HCT116 (cell line): ENCODE data around the gene CYP4F12. TPM values are rescaled to one million over a fixed set of nuclear protein-coding genes. Genes with fewer than 3 reads are reported as not detected.

Experiments used
- ATAC-seq: fragments of 200-7000 bp; cut with Tn5 transposase; 2 replicates; pipeline ENCODE4 v1.9.1; 2020; ENCODE audit warnings: mild to moderate bottlenecking, moderate library complexity
- BruUV-seq: library from RNA; stranded (reverse); fragments of 400-500 nt; replicated peaks from 2 replicates; lab custom pipeline; 2021; lab: Mats Ljungman, UMichigan
- CTCF ChIA-PET: fragments of 300-600 bp; sonication (Branson Sonifier 250); formaldehyde crosslinking; loops from one replicate; lab custom pipeline; 2021; ENCODE audit warnings: antibody characterized with exemption; lab: Charles Lee
- POLR2A ChIA-PET: fragments of 300-600, 350-600 bp; sonication (Branson Sonifier 250); formaldehyde crosslinking; loops from one replicate; lab custom pipeline; 2021; ENCODE audit warnings: antibody characterized with exemption; lab: Charles Lee
- RAD21 ChIA-PET, 2 experiments: fragments of 300-600 bp; sonication (Branson Sonifier 250); formaldehyde crosslinking; loops; one replicate each; lab custom pipeline; 2023; ENCODE audit warnings: low total read pairs in 2 of 2; ENCODE audit not compliant: uncharacterized antibody in 2 of 2, unreplicated experiment in 2 of 2, low non-redundant PET in 1 of 2; lab: Charles Lee
- DNase-seq: peaks from one replicate; pipeline ENCODE4 v3.0.0-alpha.2; 2010; ENCODE audit warnings: low read depth, low spot score
- H2AFZ ChIP-seq: fragments of 200-600 bp; shearing (Covaris generic), sonication (generic); 2 replicates; pipeline ENCODE4 v1.6.1; 2017; ENCODE audit warnings: low read depth, mixed run types, mixed read lengths, antibody characterized with exemption, low read length; ENCODE audit not compliant: poor library complexity, severe bottlenecking
- H3K27ac ChIP-seq: 2 replicates; pipeline ENCODE4 v1.5.1; 2012; ENCODE audit warnings: low read depth, low read length
- H3K27me3 ChIP-seq: fragments of 200-600 bp; sonication (generic); 2 replicates; pipeline ENCODE4 v1.6.1; 2016; ENCODE audit warnings: mixed run types, low read length, mixed read lengths; ENCODE audit not compliant: insufficient read depth
- H3K36me3 ChIP-seq, 2 experiments: fragments of 200-500 bp in 1 of 2; fragments of 200-600 bp in 1 of 2; sonication (Bioruptor generic) in 1 of 2; sonication (generic) in 1 of 2; 2 replicates each; pipeline versions ENCODE4 v1.5.1 to v1.6.1; 2014 to 2016; ENCODE audit warnings: low read length in 2 of 2, inconsistent platforms in 1 of 2, mixed read lengths in 1 of 2, mixed run types in 1 of 2; ENCODE audit not compliant: insufficient read depth in 2 of 2, control insufficient read depth in 1 of 2
- H3K4me1 ChIP-seq, 2 experiments: fragments of 200-600 bp in 1 of 2; sonication (generic) in 1 of 2; 2 replicates each; pipeline versions ENCODE4 v1.5.1 to v1.6.1; 2012 to 2017; ENCODE audit warnings: low read length in 2 of 2, inconsistent platforms in 1 of 2, mild to moderate bottlenecking in 1 of 2, mixed read lengths in 1 of 2, mixed run types in 1 of 2, moderate library complexity in 1 of 2; ENCODE audit not compliant: insufficient read depth in 2 of 2, control insufficient read depth in 1 of 2
- H3K4me2 ChIP-seq: fragments of 200-600 bp; sonication (generic); 2 replicates; pipeline ENCODE4 v1.6.1; 2017; ENCODE audit warnings: mixed run types, low read length, mixed read lengths
- H3K4me3 ChIP-seq, 2 experiments: fragments of 200-600 bp in 1 of 2; sonication (generic) in 1 of 2; replicated peaks in 1 of 2; 2 replicates each; pipeline ENCODE4 v1.5.1; 2011 to 2016; ENCODE audit warnings: low read length in 2 of 2, control low read depth in 1 of 2, low read depth in 1 of 2, mild to moderate bottlenecking in 1 of 2, mixed read lengths in 1 of 2, mixed run types in 1 of 2
- H3K79me2 ChIP-seq: fragments of 200-600 bp; sonication (generic); 2 replicates; pipeline ENCODE4 v1.6.1; 2017; ENCODE audit warnings: mild to moderate bottlenecking, mixed run types, low read length, moderate library complexity, mixed read lengths; ENCODE audit not compliant: insufficient read depth
- H3K9ac ChIP-seq: fragments of 200-600 bp; sonication (generic); 2 replicates; pipeline ENCODE4 v1.6.1; 2016; ENCODE audit warnings: low read length, mixed read lengths
- H3K9me2 ChIP-seq: fragments of 200-600 bp; sonication (generic), shearing (Covaris generic); 2 replicates; pipeline ENCODE4 v1.6.1; 2017; ENCODE audit warnings: mixed run types, mild to moderate bottlenecking, moderate library complexity; ENCODE audit not compliant: insufficient read depth
- H3K9me3 ChIP-seq, 2 experiments: fragments of 200-500 bp in 1 of 2; fragments of 200-600 bp in 1 of 2; sonication (Bioruptor generic) in 1 of 2; sonication (generic) in 1 of 2; 2 replicates each; pipeline ENCODE4 v1.6.1; 2014 to 2017; ENCODE audit warnings: low read length in 2 of 2, mixed read lengths in 2 of 2, inconsistent platforms in 1 of 2, low read depth in 1 of 2, mild to moderate bottlenecking in 1 of 2, mixed run types in 1 of 2, moderate library complexity in 1 of 2; ENCODE audit not compliant: control insufficient read depth in 1 of 2, insufficient read depth in 1 of 2
- H4K20me1 ChIP-seq: fragments of 200-600 bp; sonication (generic), shearing (Covaris generic); 2 replicates; pipeline ENCODE4 v1.6.1; 2017; ENCODE audit warnings: mixed run types, mild to moderate bottlenecking, moderate library complexity; ENCODE audit not compliant: insufficient read depth
- ATF3 ChIP-seq: IDR thresholded peaks from 2 replicates; pipeline ENCODE4 v1.6.1; 2012
- CEBPB ChIP-seq: IDR thresholded peaks from 2 replicates; pipeline ENCODE4 v1.6.1; 2012; ENCODE audit warnings: low read depth
- CTCF ChIP-seq, 3 experiments: fragments of 200-600 bp in 1 of 3; sonication (generic) in 1 of 3; IDR thresholded peaks in 2 of 3; conservative IDR thresholded peaks in 1 of 3; 2 replicates each; pipeline ENCODE4 v1.5.1; 2012 to 2017; ENCODE audit warnings: low read depth in 2 of 3, low read length in 2 of 3, antibody characterized with exemption in 1 of 3, borderline replicate concordance in 1 of 3, control low read depth in 1 of 3, mild to moderate bottlenecking in 1 of 3, mixed read lengths in 1 of 3, mixed run types in 1 of 3, moderate library complexity in 1 of 3; ENCODE audit not compliant: insufficient read depth in 1 of 3
- REST ChIP-seq: IDR thresholded peaks from 2 replicates; pipeline ENCODE4 v1.6.1; 2012; ENCODE audit warnings: low read depth
- SIN3A ChIP-seq: IDR thresholded peaks from 2 replicates; pipeline ENCODE4 v1.6.1; 2012; ENCODE audit warnings: low read depth
- TCF7L2 ChIP-seq: IDR thresholded peaks from 2 replicates; pipeline ENCODE4 v1.7.0; 2011; ENCODE audit warnings: borderline replicate concordance, inconsistent platforms; ENCODE audit not compliant: insufficient read depth, insufficient read length; ENCODE audit errors: extremely low read depth
- intact Hi-C: fragments of 100-400 bp; cut with micrococcal nuclease; formaldehyde crosslinking; loops from 2 replicates; pipeline ENCODE4 v1.10.0; 2022
- total RNA-seq: library from RNA; stranded (reverse); gene quantifications from one replicate; pipeline ENCODE4 v1.2.1, GENCODE V29; 2021; ENCODE audit not compliant: unreplicated experiment

CYP4F12 gene
- total RNA-seq, 1 experiment from 2014 or later: 4.4 TPM

- intact Hi-C loops: no loop called here
- no peak for DNase-seq
- CTCF ChIA-PET: no interaction called here
- H3K27me3 ChIP-seq: peaks cover 9% of the 10 kb centered on the region
- TF ChIP-seq REST: no peak
- no peak for TF ChIP-seq ATF3
- no peak for TF ChIP-seq SIN3A
- TF ChIP-seq CTCF (IDR thresholded peaks at IDR 0.05 in 2 of 3, conservative IDR thresholded peaks at IDR 0.05 in 1 of 3; ENCODE audit: borderline replicate concordance in 1 of 3, insufficient read depth in 1 of 3, low read depth in 2 of 3, low read length in 2 of 3): no peak
- no peak for TF ChIP-seq CEBPB
- TF ChIP-seq TCF7L2: no peak
- TF ChIP-seq, all 23 proteins: peak for 0
- no peaks in the 10 kb centered on the region for H4K20me1 ChIP-seq
- no peaks in the 10 kb centered on the region for H3K36me3 ChIP-seq
- ChIA-PET POLR2A (no interaction called here), RAD21 (no interaction called here)
- H3K27ac ChIP-seq: no peak overlapping the region
- H2AFZ ChIP-seq: no peak overlapping the region
- no peak overlapping the region for H3K4me2 ChIP-seq
- H3K9ac ChIP-seq: no peak overlapping the region
- H3K9me2 ChIP-seq: no peaks in the 10 kb centered on the region
- H3K9me3 ChIP-seq: no peaks in the 10 kb centered on the region
- BruUV-seq: no TSS peak
- H3K4me1 ChIP-seq: no peaks in the 10 kb centered on the region
- no peaks in the 10 kb centered on the region for H3K79me2 ChIP-seq
- no peak overlapping the region for H3K4me3 ChIP-seq
- no peak for ATAC-seq
Measured at GRCh38 chr19:15651791-15652190, 21.1 kb upstream of the CYP4F12 start.
